Skeletal muscle cell (primary cell): ENCODE data around the gene DISP2.

Experiments used
- DNase-seq: peaks from one replicate; pipeline ENCODE4 v3.0.0-alpha.2; 2010; ENCODE audit warnings: low read depth
- H3K4me3 ChIP-seq: 2 replicates; pipeline ENCODE4 v1.5.1; 2011; ENCODE audit warnings: low read depth, mild to moderate bottlenecking, control low read depth, low read length, moderate library complexity

Gene DISP2

GRCh38 chr15:40338921-40339620 is 18.9 kb upstream of the DISP2 start:
- DNase-seq: no peak

GRCh38 chr15:40339621-40339945 is 18.4 kb upstream of the DISP2 start:
- no peak overlapping the region for H3K4me3 ChIP-seq

More at GRCh38 chr15:40338921-40339620, 18.9 kb upstream of the DISP2 start:
- no peak overlapping the region for H3K4me3 ChIP-seq

GRCh38 chr15:40340038-40340739 is 17.8 kb upstream of the DISP2 start:
- DNase-seq: no peak
- H3K4me3 ChIP-seq: peak overlapping the region; percentile 36

More at GRCh38 chr15:40339621-40339945, 18.4 kb upstream of the DISP2 start:
- DNase-seq: no peak

GRCh38 chr15:40340740-40341400 is 17.1 kb upstream of the DISP2 start, which contains the start of gene CCDC9B:
TSS of gene CCDC9B (minus strand) at chr15:40340939. CDS start at chr15:40340819, 120 bp downstream.
- DNase-seq: peak; percentile 70

GRCh38 chr15:40342416-40343320 is 15.4 kb upstream of the DISP2 start:
- no peak for DNase-seq
- H3K4me3 ChIP-seq: no peak overlapping the region

More at GRCh38 chr15:40340740-40341400, 17.1 kb upstream of the DISP2 start, which contains the start of gene CCDC9B:
- H3K4me3 ChIP-seq: peak within 1 kb of the TSS; percentile 36

- H3K4me3 ChIP-seq: no peak overlapping the region
- peak; percentile 92 for DNase-seq
Observed at GRCh38 chr15:40343512-40343911, 14.5 kb upstream of the DISP2 start.

- H3K4me3 ChIP-seq: no peak overlapping the region
- no peak for DNase-seq
Observed at GRCh38 chr15:40344217-40344616, 13.8 kb upstream of the DISP2 start.

- no peak overlapping the region for H3K4me3 ChIP-seq
- DNase-seq: no peak
Observed at GRCh38 chr15:40344631-40345120, 13.3 kb upstream of the DISP2 start.

- no peak overlapping the region for H3K4me3 ChIP-seq
- DNase-seq: no peak
Observed at GRCh38 chr15:40345225-40345866, 12.7 kb upstream of the DISP2 start.

- no peak overlapping the region for H3K4me3 ChIP-seq
- DNase-seq: no peak
Observed at GRCh38 chr15:40345867-40346578, 12.0 kb upstream of the DISP2 start.

- no peak for DNase-seq
Observed at GRCh38 chr15:40346579-40347558, 11.2 kb upstream of the DISP2 start.

GRCh38 chr15:40347559-40348473 is 10.2 kb upstream of the DISP2 start:
- DNase-seq: no peak
- H3K4me3 ChIP-seq: no peak overlapping the region

More at GRCh38 chr15:40346579-40347558, 11.2 kb upstream of the DISP2 start:
- H3K4me3 ChIP-seq: no peak overlapping the region

- no peak overlapping the region for H3K4me3 ChIP-seq
- DNase-seq: no peak
Observed at GRCh38 chr15:40348474-40348870, 9.5 kb upstream of the DISP2 start.

GRCh38 chr15:40349163-40349562 is 8.9 kb upstream of the DISP2 start:
- no peak for DNase-seq
- H3K4me3 ChIP-seq: no peak overlapping the region

GRCh38 chr15:40352281-40352901 is 5.6 kb upstream of the DISP2 start:
- DNase-seq: no peak
- no peak overlapping the region for H3K4me3 ChIP-seq

- H3K4me3 ChIP-seq: no peak overlapping the region
- DNase-seq: no peak
Observed at GRCh38 chr15:40353697-40354096, 4.3 kb upstream of the DISP2 start.
